MV-4-11 (cell line): ENCODE measurements around the gene RREB1.

Experiments used
- DNase-seq: peaks from one replicate; lab custom pipeline; 2025; lab: John Stamatoyannopoulos, UW

RREB1 gene

GRCh38 chr6:7296602-7297001, 188.8 kb downstream of the RREB1 start:
- no peak for DNase-seq

- no peak for DNase-seq
Measured at GRCh38 chr6:7298113-7298512, 190.4 kb downstream of the RREB1 start.

GRCh38 chr6:7300926-7301325, 193.2 kb downstream of the RREB1 start:
- DNase-seq = no peak
